GM19395 (cell line): ENCODE measurements around the gene SLC25A47.
"Not testable (repeated sequence)": the region's sequence is repeated elsewhere in the genome, so short reads cannot be mapped to it uniquely, and the experiment has no call there.

Source experiments
- ATAC-seq: cut with Tn5 transposase; IDR thresholded peaks from one replicate; pipeline ENCODE4 v1.9.1; 2021; ENCODE audit warnings: mild to moderate bottlenecking, moderate library complexity; ENCODE audit not compliant: unreplicated experiment

The SLC25A47 gene

DNA sequence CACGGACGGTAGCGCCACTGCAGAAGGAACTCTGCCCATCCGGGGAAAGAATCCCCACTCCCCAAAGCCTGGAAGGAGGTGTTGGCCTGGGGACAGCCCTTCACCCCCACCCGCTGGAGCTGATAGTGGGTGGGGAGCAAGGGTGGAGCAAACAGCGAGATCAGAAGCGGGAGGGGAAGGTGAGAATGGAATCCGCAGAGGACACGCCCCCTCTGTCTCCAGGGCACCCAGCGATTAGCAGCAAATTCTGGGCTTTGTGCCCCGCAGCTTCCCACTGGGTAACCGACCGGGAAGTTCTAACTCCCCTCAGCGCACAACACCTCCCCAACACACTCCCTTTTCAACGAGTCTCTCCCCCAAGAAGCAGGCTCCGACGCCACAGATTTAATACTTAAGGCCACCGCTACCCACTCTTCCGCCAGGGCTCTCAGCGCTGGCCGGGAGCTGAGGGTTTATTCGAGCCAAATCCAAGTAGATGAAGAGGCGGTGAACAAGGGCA, 18.3 kb upstream of the SLC25A47 start:
- no peak for ATAC-seq

- ATAC-seq = no peak
These were observed 17.6 kb upstream of the SLC25A47 start for GRCh38 chr14:100305324-100306100.

DNA sequence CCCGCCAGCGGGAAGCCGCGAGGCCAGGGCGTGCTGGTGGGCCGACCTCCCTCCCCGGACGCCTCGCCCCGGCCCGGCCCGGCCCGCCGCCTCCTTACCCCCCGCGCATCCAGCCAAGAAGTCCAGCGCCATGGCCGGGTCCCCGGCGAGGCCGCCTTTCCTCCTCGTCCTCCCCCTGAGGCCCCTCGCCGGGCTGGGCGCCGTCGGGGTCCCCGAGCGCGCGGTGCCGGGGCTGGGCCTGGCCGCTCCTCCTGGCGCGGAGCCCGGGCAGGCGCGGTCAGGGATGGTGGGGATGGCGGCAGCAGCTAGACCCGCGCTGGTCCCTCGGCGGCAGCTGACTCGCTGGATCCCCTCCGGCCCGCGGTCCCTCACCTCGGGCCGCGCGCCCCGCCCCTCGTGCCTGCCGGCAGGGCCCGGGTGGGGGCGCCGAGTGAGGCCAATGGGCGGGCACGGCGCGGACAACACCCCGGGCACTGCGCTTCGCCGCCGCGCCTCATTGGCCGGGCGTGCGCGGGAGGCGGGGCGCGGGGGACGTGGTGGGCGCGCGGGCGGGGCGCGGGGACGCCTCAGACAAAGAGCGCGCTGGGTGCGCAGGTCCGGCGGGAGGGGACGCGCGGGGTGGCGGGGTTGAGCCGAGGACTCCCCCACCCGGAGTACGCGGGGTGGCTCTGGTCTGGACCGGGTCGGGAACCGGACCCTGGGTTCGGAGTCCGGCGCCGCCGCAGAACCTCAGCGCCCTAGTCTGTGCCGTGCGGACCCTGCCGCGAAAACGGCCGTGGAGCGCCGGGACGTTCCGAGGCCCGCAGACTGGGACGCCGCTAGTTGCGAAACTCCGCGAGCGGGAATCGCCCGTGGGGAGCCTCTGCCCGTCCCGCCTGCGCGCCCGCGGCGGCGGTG, 16.8 kb upstream of the SLC25A47 start, which contains the start of gene SLC25A29:
TSS of gene SLC25A29 (minus strand) at position 344 of the 897 bp plus-strand sequence. CDS start at position 132, 212 bp downstream.
- ATAC-seq = peak; percentile 80

- peak; percentile 23 for ATAC-seq
These were observed 16.0 kb upstream of the SLC25A47 start for GRCh38 chr14:100306998-100307765.

GRCh38 chr14:100307766-100308426, 15.2 kb upstream of the SLC25A47 start:
- ATAC-seq = no peak

DNA sequence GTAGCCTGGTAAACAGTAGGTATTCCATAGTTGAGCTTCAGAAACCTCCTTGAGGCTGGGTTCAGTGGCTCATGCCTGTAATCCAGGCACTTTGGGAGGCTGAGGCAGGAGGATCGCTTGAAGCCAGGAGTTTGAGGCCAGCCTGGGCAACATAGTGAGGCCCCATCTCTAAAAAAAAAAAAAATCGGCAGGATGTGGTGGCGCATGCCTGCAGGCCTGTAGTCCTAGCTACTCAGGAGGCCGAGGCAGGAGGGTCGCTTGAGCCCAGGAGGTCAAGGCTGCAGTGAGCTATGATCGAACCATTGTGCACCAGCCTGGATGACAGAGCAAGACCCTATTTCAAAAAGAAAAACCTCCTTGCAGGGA, 14.7 kb upstream of the SLC25A47 start:
- ATAC-seq = not testable (repeated sequence)

GRCh38 chr14:100309028-100309737, 14.0 kb upstream of the SLC25A47 start:
- ATAC-seq = no peak

- not testable (repeated sequence) for ATAC-seq
These were observed 10.8 kb upstream of the SLC25A47 start for GRCh38 chr14:100312110-100312876.

GRCh38 chr14:100312877-100313400, 10.2 kb upstream of the SLC25A47 start:
- no peak for ATAC-seq

DNA sequence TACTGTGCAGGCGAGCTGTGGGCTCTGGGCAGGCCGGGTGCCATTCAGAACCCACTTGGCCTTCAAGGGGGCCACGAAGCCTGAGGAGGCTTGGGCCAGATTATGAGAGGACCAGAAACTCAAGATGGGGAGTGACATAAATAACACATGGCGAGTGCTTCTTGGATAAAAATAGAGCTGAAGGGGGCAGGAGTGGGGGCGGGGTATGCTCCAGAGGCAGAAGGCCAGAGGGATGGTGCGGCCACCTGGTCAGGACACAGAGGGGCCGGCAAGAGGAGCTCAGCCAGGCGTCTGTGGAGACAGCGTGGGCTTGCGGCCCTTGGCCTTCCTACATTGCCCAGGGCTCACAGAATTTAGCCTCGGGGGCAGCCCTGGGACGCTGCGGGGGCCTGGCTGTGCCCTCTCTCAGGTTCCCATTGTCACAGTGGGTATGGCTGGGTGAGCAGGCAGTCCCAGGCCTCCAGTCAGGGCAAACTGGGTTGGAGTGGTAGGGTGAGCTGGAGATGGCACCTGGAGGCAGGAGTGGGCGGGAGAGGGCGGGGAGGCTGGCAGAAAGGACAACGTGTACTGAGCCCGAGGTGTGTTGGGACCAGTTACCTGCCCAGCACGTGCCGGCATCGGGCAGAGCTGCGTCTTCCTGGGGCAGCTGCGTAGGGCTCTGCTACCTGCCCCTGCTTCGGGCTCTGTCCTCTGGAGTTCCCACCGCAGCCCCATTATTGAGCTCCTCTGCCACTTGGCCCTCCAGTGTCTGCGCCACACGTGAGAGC, 9.5 kb upstream of the SLC25A47 start:
- ATAC-seq = no peak

DNA sequence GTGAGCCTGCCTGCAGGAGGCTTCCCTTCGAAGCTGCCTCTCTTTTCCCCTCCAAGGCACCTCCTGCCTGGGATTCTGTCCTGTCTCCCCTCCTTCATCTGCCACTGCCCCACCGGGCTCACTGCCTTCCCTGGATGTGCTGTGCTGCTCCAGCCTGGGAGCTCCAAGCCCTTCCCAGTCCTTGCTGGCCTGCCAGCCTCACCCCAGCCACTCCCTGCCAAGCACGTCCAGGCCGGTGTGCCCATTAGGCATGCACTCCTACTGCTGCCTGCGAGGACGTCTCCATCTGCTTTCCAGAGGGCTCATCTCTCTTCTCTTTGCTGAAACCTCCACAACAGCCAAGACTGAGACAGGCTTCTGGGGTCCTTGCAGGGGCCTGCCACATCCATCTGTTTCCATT, 8.4 kb upstream of the SLC25A47 start:
- ATAC-seq = no peak

DNA sequence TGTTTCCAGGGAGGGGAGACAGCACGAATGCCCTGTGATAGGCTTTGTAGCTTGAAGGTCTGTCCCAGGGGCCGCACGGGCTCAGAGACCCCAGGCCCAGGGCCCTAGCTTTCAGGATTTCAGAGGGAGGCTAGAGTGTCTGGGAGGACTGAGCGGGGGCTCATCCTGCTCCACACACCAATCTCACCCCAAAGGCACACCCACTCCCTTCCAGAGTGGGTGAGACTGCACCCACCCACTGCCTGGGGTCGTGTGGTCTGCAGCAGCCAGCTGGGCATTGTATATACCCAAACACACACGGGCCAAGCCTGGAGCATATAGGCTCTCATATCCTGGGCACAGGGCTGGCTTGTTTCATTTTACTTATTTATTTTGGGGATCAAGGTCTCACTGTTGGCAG, 5.8 kb upstream of the SLC25A47 start:
- no peak for ATAC-seq

GRCh38 chr14:100317912-100318808, 5.0 kb upstream of the SLC25A47 start:
- peak; percentile 93 for ATAC-seq

GRCh38 chr14:100320157-100320856, 2.8 kb upstream of the SLC25A47 start:
- ATAC-seq = no peak

DNA sequence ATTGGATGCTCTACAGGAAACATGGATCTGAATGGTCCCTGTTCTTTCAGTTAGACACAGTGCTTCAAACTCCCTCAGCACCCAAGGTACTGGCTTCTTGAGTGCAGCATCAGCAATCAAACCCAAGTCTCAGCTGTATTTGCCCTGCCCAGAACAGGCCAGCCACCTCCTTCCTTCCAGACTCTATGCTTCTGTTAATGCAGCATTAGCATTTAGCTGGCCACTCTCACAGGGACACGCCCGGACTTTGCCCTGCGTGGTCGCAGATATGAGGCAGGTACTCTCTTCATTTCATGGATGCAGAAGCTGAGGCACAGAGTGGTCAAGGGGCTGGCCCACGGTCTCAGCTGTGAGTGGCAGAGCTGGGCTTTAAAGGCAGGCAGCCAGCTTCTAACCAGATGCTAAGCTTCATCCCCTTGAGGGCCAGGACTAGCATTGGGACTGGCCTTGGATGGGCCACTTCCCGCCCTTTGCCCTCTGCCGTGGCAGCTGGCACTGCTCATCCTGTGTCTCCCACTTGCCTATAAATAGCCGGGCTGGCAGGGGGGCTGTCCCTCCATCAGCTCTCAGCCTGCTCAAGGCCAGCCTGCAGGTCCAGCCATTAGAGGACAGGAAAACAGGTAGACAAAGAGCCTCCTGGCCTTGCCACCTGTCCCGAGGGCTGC, 1.5 kb upstream of the SLC25A47 start:
- ATAC-seq = no peak
